ENCODE measurements around the gene TBX10. TPM values are rescaled to one million over a fixed set of nuclear protein-coding genes. Genes with fewer than 3 reads are reported as not detected.

Gene TBX10
- total RNA-seq, 1 experiment from 2014 or later: not detected

DNA sequence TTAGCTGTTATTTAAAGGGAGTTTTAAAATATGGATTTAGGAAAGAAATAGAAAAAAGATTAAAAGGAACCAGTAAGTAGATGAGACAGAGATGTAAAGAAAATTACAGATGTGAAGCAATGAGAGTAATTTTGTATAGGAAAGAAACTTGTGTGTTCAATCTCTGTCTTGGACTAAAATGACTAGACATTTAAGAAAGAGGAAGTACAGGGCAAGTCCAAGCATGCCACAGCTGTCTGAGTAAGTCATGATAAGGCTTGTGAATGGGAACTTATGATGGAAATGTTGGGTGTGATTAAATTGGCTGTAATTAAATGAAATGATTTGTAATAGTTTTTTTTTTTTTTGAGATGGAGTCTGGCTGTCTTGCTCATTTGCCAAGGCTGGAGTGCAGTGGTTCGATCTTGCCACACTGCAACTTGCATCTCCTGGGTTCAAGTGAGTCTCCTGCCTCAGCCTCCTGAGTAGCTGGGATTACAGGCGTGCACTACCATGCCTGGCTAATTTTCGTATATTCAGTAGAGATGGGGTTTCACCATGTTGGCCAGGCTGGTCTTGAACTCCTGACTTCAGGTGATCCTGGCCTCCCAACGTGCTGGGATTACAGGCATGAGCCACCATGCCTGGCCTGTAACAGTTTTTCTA is 16.8 kb upstream of the TBX10 start:
- no peak overlapping the region for H3K18ac ChIP-seq (ENCODE audit: insufficient read length, low read depth, low read length)
- DNase-seq: no peak

More for the DNA sequence above, 16.8 kb upstream of the TBX10 start:
- Histone ChIP-seq H2AFZ (ENCODE audit: low read length) (no peak overlapping the region), H3K27ac (ENCODE audit: insufficient read length, low read depth, low read length) (no peak overlapping the region), H4K8ac (replicated peaks; ENCODE audit: insufficient read length, low read depth, low read length) (no peak overlapping the region), H2BK120ac (ENCODE audit: low read depth, low read length, poor library complexity, severe bottlenecking) (no peak overlapping the region), H3K27me3 (ENCODE audit: insufficient read depth, low read length) (no peaks in the 10 kb centered on the region), H3K79me2 (ENCODE audit: insufficient read depth, low read length) (no peaks in the 10 kb centered on the region), H3K79me1 (ENCODE audit: insufficient read depth, low read depth, low read length, poor library complexity, severe bottlenecking) (no peaks in the 10 kb centered on the region), H3K9me3 (ENCODE audit: control insufficient read depth, low read depth, low read length) (peaks cover 16% of the 10 kb centered on the region), H4K5ac (ENCODE audit: insufficient read length, low read depth, low read length) (no peak overlapping the region), H3K4me2 (ENCODE audit: insufficient read depth, insufficient read length, low read length) (no peak overlapping the region), H2BK15ac (ENCODE audit: low read depth, low read length) (no peak overlapping the region), H3K23ac (ENCODE audit: insufficient read length, low read depth, low read length) (no peak overlapping the region), H4K91ac (ENCODE audit: insufficient read length, low read depth, low read length) (no peak overlapping the region), H4K20me1 (ENCODE audit: control insufficient read depth, insufficient read depth, insufficient read length) (no peaks in the 10 kb centered on the region), H2BK12ac (ENCODE audit: insufficient read length, low read depth, low read length) (no peak overlapping the region), H2BK5ac (ENCODE audit: insufficient read length, low read length) (no peak overlapping the region), H3K23me2 (ENCODE audit: insufficient read length, low read depth, low read length, poor library complexity, severe bottlenecking) (no peaks in the 10 kb centered on the region), H2AK5ac (ENCODE audit: insufficient read length, low read length) (no peak overlapping the region), H3K4ac (ENCODE audit: low read depth, low read length) (no peak overlapping the region), H3T11ph (ENCODE audit: low read length) (no peak overlapping the region), H3K4me1 (ENCODE audit: insufficient read depth, low read length) (no peaks in the 10 kb centered on the region), H2BK20ac (ENCODE audit: low read depth, low read length, poor library complexity, severe bottlenecking) (no peak overlapping the region), H3K56ac (ENCODE audit: insufficient read length, low read depth, low read length) (no peak overlapping the region), H3K14ac (ENCODE audit: insufficient read depth, low read length) (no peak overlapping the region), H3K9ac (ENCODE audit: extremely low read depth, insufficient read length, low read length) (no peak overlapping the region)
- H3K27me3 Mint-ChIP-seq (ENCODE audit: low read depth): peaks cover 18% of the 10 kb centered on the region
- peaks cover 27 to 30% of the 10 kb centered on the region in 2 experiments for H3K9me3 Mint-ChIP-seq
- peaks cover 0 to 16% (median 6%) of the 10 kb centered on the region in 3 experiments; a peak in 3 of 7 replicates for H3K36me3 Mint-ChIP-seq (ENCODE audit: insufficient read depth in 1 of 3, low read depth in 3 of 3)
- TF ChIP-seq, protein P1, sequence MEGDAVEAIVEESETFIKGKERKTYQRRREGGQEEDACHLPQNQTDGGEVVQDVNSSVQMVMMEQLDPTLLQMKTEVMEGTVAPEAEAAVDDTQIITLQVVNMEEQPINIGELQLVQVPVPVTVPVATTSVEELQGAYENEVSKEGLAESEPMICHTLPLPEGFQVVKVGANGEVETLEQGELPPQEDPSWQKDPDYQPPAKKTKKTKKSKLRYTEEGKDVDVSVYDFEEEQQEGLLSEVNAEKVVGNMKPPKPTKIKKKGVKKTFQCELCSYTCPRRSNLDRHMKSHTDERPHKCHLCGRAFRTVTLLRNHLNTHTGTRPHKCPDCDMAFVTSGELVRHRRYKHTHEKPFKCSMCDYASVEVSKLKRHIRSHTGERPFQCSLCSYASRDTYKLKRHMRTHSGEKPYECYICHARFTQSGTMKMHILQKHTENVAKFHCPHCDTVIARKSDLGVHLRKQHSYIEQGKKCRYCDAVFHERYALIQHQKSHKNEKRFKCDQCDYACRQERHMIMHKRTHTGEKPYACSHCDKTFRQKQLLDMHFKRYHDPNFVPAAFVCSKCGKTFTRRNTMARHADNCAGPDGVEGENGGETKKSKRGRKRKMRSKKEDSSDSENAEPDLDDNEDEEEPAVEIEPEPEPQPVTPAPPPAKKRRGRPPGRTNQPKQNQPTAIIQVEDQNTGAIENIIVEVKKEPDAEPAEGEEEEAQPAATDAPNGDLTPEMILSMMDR (conservative IDR thresholded peaks at IDR 0.05): no peak
- WGBS (ENCODE audit: extremely low coverage, insufficient read length, low lambda C conversion rate): no CpG with 5 or more reads among the region's 4 CpGs
- H3K27ac Mint-ChIP-seq: no peak overlapping the region
- no peaks in the 10 kb centered on the region for H3K4me1 Mint-ChIP-seq
- no peak overlapping the region for H3K4me3 Mint-ChIP-seq

Measured in H9 (cell line).